ENCODE measurements around the gene FAM8A1.

Gene FAM8A1

DNA sequence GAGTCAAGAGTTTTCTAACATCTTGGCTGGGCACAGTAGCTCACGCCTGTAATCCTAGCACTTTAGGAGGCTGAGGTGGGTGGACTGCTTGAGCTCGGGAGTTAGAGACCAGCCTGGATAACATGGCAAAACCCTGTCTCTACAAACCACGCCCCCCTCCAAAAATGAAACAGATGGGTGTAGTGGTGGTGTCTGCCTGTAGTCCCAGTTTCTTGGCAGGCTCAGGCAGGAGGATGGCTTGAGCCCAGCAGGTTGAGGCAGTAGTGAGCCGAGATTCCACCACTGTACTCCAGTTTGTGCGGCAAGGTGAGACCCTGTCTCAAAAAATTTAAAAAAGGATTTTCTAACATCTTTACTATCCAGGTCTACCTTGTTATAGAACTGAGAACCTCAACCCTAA is 22.0 kb downstream of the FAM8A1 start:
- H4K20me1 ChIP-seq (ENCODE audit: insufficient read depth, low read length) = no peaks in the 10 kb centered on the region
- H3K79me2 ChIP-seq (ENCODE audit: low read length) = peaks cover 80% of the 10 kb centered on the region
- H3K36me3 ChIP-seq (replicated peaks; ENCODE audit: insufficient read depth, low read length) = peaks cover 19% of the 10 kb centered on the region
- H2AFZ ChIP-seq (ENCODE audit: low read length) = no peak overlapping the region
- no peak overlapping the region for H3K9ac ChIP-seq (ENCODE audit: low read length)
- H3F3A ChIP-seq (ENCODE audit: insufficient read depth, low read length) = no peaks in the 10 kb centered on the region
- TF ChIP-seq EZH2 (optimal IDR thresholded peaks at IDR 0.05; ENCODE audit: low read depth, low read length) (no peak), EZH2phosphoT487 (IDR thresholded peaks at IDR 0.05; ENCODE audit: low read length) (no peak)
- TF ChIP-seq, protein P1, sequence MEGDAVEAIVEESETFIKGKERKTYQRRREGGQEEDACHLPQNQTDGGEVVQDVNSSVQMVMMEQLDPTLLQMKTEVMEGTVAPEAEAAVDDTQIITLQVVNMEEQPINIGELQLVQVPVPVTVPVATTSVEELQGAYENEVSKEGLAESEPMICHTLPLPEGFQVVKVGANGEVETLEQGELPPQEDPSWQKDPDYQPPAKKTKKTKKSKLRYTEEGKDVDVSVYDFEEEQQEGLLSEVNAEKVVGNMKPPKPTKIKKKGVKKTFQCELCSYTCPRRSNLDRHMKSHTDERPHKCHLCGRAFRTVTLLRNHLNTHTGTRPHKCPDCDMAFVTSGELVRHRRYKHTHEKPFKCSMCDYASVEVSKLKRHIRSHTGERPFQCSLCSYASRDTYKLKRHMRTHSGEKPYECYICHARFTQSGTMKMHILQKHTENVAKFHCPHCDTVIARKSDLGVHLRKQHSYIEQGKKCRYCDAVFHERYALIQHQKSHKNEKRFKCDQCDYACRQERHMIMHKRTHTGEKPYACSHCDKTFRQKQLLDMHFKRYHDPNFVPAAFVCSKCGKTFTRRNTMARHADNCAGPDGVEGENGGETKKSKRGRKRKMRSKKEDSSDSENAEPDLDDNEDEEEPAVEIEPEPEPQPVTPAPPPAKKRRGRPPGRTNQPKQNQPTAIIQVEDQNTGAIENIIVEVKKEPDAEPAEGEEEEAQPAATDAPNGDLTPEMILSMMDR (IDR thresholded peaks at IDR 0.05; ENCODE audit: low read length) = no peak
- no peaks in the 10 kb centered on the region for H3K9me2 ChIP-seq (replicated peaks; ENCODE audit: insufficient read depth, low read length)
- no peak overlapping the region for H3K4me2 ChIP-seq (ENCODE audit: low read depth, low read length)
- H3K27me3 ChIP-seq (replicated peaks; ENCODE audit: insufficient read depth, low read length) = no peaks in the 10 kb centered on the region
- no peak for DNase-seq
- peaks cover 24% of the 10 kb centered on the region for H3K4me1 ChIP-seq (ENCODE audit: low read length)
- no peak overlapping the region for H3K27ac ChIP-seq (ENCODE audit: low read length)
- H3K4me3 ChIP-seq (ENCODE audit: low read length) = no peak overlapping the region
- no peaks in the 10 kb centered on the region for H3K9me3 ChIP-seq (replicated peaks; ENCODE audit: insufficient read depth, low read length)

DNA sequence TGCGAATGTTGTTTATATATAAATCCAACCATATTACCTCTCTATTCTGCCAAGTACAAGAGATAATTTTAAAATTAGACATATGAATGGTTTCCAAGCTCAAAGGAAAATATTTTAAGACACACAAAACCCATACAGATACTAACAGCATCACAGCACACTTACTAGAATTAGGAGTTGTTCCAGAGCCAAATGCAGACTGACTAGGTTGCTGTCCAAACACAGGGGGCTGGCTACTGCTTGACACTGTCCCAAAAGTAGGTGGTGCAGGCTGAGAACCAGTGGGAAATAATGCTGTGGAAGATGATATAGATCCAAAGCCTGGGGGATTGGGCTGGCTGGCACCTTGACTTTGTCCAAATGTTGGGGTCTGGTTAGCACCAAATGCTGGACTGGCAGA is 24.3 kb downstream of the FAM8A1 start:
- Histone ChIP-seq H3K4me1 (ENCODE audit: low read length) (peaks cover 37% of the 10 kb centered on the region), H3K4me2 (ENCODE audit: low read depth, low read length) (no peak overlapping the region), H2AFZ (ENCODE audit: low read length) (no peak overlapping the region), H3K9me3 (replicated peaks; ENCODE audit: insufficient read depth, low read length) (no peaks in the 10 kb centered on the region), H3K36me3 (replicated peaks; ENCODE audit: insufficient read depth, low read length) (peaks cover 22% of the 10 kb centered on the region), H3K27ac (ENCODE audit: low read length) (no peak overlapping the region), H3K4me3 (ENCODE audit: low read length) (no peak overlapping the region), H4K20me1 (ENCODE audit: insufficient read depth, low read length) (0 out of 2 replicates have a peak, but pooled peaks cover 3% of the 10 kb centered on the region), H3K9me2 (replicated peaks; ENCODE audit: insufficient read depth, low read length) (no peaks in the 10 kb centered on the region), H3K9ac (ENCODE audit: low read length) (no peak overlapping the region), H3K27me3 (replicated peaks; ENCODE audit: insufficient read depth, low read length) (no peaks in the 10 kb centered on the region), H3K79me2 (ENCODE audit: low read length) (peaks cover 77% of the 10 kb centered on the region), H3F3A (ENCODE audit: insufficient read depth, low read length) (peaks cover 13% of the 10 kb centered on the region)
- DNase-seq = no peak
- TF ChIP-seq EZH2phosphoT487 (IDR thresholded peaks at IDR 0.05; ENCODE audit: low read length) (no peak), EZH2 (optimal IDR thresholded peaks at IDR 0.05; ENCODE audit: low read depth, low read length) (no peak)
- TF ChIP-seq, protein P1 (IDR thresholded peaks at IDR 0.05; ENCODE audit: low read length) = no peak

DNA sequence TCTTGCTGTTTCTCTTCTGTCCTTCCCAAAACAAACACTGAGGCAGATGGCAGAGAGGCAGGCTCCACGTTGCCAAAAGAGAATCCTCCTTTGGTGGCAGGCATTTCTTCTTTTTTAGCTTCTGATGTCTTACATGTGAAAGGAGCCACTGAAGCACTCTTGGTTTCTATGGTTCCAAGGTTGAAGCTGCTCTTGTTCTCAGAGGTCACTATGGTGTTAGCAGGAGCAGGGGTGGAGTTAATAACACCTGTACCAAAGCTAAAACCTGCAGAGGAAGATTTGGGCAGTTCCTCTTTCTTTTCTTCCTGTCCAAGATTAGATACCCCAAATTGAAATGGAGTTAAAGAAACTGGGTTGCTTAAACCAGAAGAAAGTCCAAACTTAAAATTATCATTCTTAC is 28.8 kb downstream of the FAM8A1 start:
- Histone ChIP-seq H3K27me3 (replicated peaks; ENCODE audit: insufficient read depth, low read length) (no peaks in the 10 kb centered on the region), H3K36me3 (replicated peaks; ENCODE audit: insufficient read depth, low read length) (peaks cover 18% of the 10 kb centered on the region), H3K79me2 (ENCODE audit: low read length) (peaks cover 75% of the 10 kb centered on the region), H2AFZ (ENCODE audit: low read length) (no peak overlapping the region), H4K20me1 (ENCODE audit: insufficient read depth, low read length) (peaks cover 3% of the 10 kb centered on the region; the same call in 1 of the 2 replicates), H3F3A (ENCODE audit: insufficient read depth, low read length) (peaks cover 18% of the 10 kb centered on the region), H3K4me3 (ENCODE audit: low read length) (no peak overlapping the region), H3K27ac (ENCODE audit: low read length) (peak overlapping the region; percentile 57; the same call in 1 of the 2 replicates), H3K9ac (ENCODE audit: low read length) (no peak overlapping the region), H3K9me3 (replicated peaks; ENCODE audit: insufficient read depth, low read length) (no peaks in the 10 kb centered on the region), H3K9me2 (replicated peaks; ENCODE audit: insufficient read depth, low read length) (no peaks in the 10 kb centered on the region), H3K4me2 (ENCODE audit: low read depth, low read length) (peak overlapping the region; percentile 42; the same call in 1 of the 2 replicates), H3K4me1 (ENCODE audit: low read length) (peaks cover 29% of the 10 kb centered on the region)
- no peak for TF ChIP-seq EZH2phosphoT487 (IDR thresholded peaks at IDR 0.05; ENCODE audit: low read length)
- no peak for TF ChIP-seq EZH2 (optimal IDR thresholded peaks at IDR 0.05; ENCODE audit: low read depth, low read length)
- TF ChIP-seq, protein P1 (IDR thresholded peaks at IDR 0.05; ENCODE audit: low read length) = no peak
- peak; percentile 74 for DNase-seq
